HEK293 (cell line): ENCODE data around the gene YIPF2.

Source experiments
- CTCF ChIA-PET: fragments of 350-600 bp; formaldehyde crosslinking; extraction: SDS; loops from one replicate; lab custom pipeline; 2021; ENCODE audit warnings: antibody characterized with exemption; lab: Yijun Ruan, JAX
- POLR2A ChIA-PET: fragments of 300-600 bp; formaldehyde crosslinking; extraction: SDS; loops from one replicate; lab custom pipeline; 2020; ENCODE audit warnings: antibody characterized with exemption, inconsistent platforms; lab: Yijun Ruan, JAX
- H3K27ac ChIP-seq: fragments of 200-500 bp; sonication (Bioruptor generic); 2 replicates; pipeline ENCODE4 v1.5.1; 2014; ENCODE audit warnings: low read depth, low read length, control low read depth, inconsistent platforms; ENCODE audit errors: extremely low read depth
- H3K36me3 ChIP-seq, 2 experiments: fragments of 200-500 bp in 1 of 2; sonication (Bioruptor generic) in 1 of 2; 1 replicate in 1 of 2; 2 replicates in 1 of 2; pipeline ENCODE4 v1.5.1; 2014 to 2017; ENCODE audit warnings: inconsistent platforms in 2 of 2, low read length in 2 of 2; ENCODE audit not compliant: control insufficient read depth in 2 of 2, insufficient read depth in 1 of 2
- H3K4me1 ChIP-seq: fragments of 200-500 bp; sonication (Bioruptor generic); 2 replicates; pipeline ENCODE4 v1.5.1; 2014; ENCODE audit warnings: mild to moderate bottlenecking, low read length, inconsistent platforms; ENCODE audit not compliant: control insufficient read depth, insufficient read depth
- H3K4me3 ChIP-seq: 2 replicates; pipeline ENCODE4 v1.5.1; 2011; ENCODE audit warnings: low read depth, mild to moderate bottlenecking, control low read depth, low read length, moderate library complexity
- H3K9me3 ChIP-seq: fragments of 200-500 bp; sonication (Bioruptor generic); 2 replicates; pipeline ENCODE4 v1.5.1; 2014; ENCODE audit warnings: low read depth, low read length, inconsistent platforms; ENCODE audit not compliant: control insufficient read depth, insufficient read depth
- GLI2 ChIP-seq: fragments of 450-650 bp; formaldehyde crosslinking; IDR thresholded peaks from 2 replicates; pipeline ENCODE4; 2017; ENCODE audit warnings: missing biosample characterization, missing genetic modification characterization, low read depth, borderline replicate concordance
- OSR2 ChIP-seq: fragments of 450-650 bp; formaldehyde crosslinking; IDR thresholded peaks from 2 replicates; pipeline ENCODE4 v1.5.1; 2016; ENCODE audit warnings: missing biosample characterization, missing genetic modification characterization
- ZBTB21 ChIP-seq: fragments of 450-650 bp; formaldehyde crosslinking; IDR thresholded peaks from 2 replicates; pipeline ENCODE4 v1.5.1; 2017; ENCODE audit warnings: missing biosample characterization, missing genetic modification characterization
- ZNF266 ChIP-seq: fragments of 450-650 bp; formaldehyde crosslinking; IDR thresholded peaks from 2 replicates; pipeline ENCODE4 v1.5.1; 2016; ENCODE audit warnings: missing biosample characterization, missing genetic modification characterization, low read depth
- ZNF311 ChIP-seq: fragments of 450-650 bp; formaldehyde crosslinking; IDR thresholded peaks from 2 replicates; pipeline ENCODE4 v1.5.1; 2017; ENCODE audit warnings: missing biosample characterization, missing genetic modification characterization, borderline replicate concordance
- ZNF426 ChIP-seq: fragments of 450-650 bp; formaldehyde crosslinking; IDR thresholded peaks from 2 replicates; pipeline ENCODE4 v1.5.1; 2017; ENCODE audit warnings: missing biosample characterization, missing genetic modification characterization, mild to moderate bottlenecking, inconsistent platforms, moderate library complexity
- ZNF549 ChIP-seq: fragments of 450-650 bp; IDR thresholded peaks from 2 replicates; pipeline ENCODE4 v1.5.1; 2018; ENCODE audit warnings: missing biosample characterization, missing genetic modification characterization, mild to moderate bottlenecking, inconsistent platforms, moderate library complexity
- ZSCAN4 ChIP-seq: fragments of 450-650 bp; formaldehyde crosslinking; IDR thresholded peaks from 2 replicates; pipeline ENCODE4 v1.5.1; 2017; ENCODE audit warnings: missing biosample characterization, missing genetic modification characterization
- TF ChIP-seq, protein P1 (sequence below): fragments of 450-650 bp; formaldehyde crosslinking; IDR thresholded peaks from 2 replicates; pipeline ENCODE4 v1.5.1; 2017; ENCODE audit warnings: missing biosample characterization, missing genetic modification characterization
- TF ChIP-seq, protein P2 (sequence below): fragments of 450-650 bp; formaldehyde crosslinking; IDR thresholded peaks from 2 replicates; pipeline ENCODE4 v1.5.1; 2016; ENCODE audit warnings: missing biosample characterization, missing genetic modification characterization
- TF ChIP-seq, protein P3 (sequence below): fragments of 450-650 bp; formaldehyde crosslinking; IDR thresholded peaks from 2 replicates; pipeline ENCODE4 v1.5.1; 2017; ENCODE audit warnings: missing biosample characterization, missing genetic modification characterization
- TF ChIP-seq, protein P4 (sequence below): fragments of 450-650 bp; formaldehyde crosslinking; IDR thresholded peaks from 2 replicates; pipeline ENCODE4 v1.5.1; 2016; ENCODE audit warnings: missing biosample characterization, missing genetic modification characterization

YIPF2 gene

DNA sequence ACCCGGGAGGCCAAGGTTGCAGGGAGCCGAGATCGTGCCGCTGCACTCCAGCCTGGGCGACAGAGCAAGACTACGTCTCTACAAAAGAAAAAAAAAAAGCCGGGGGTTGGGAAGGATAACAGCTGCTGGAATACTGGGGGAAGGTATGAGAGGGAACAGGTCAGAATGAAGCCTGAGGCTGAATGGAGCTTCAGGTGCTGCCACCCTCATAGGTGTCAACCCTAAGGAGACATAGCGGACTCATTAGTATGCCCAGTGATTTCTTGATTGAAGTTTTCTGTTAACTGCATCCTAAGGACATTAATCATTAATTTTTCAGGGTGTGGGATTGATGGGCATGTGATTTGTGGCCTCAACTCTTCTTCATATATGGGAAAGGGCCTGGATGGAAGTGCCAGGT, 38.4 kb upstream of the YIPF2 start:
- POLR2A ChIA-PET: interaction anchor here (1.3 kb wide), 1 partner anchor 9 kb away, joined by 3 read pairs; no protein-coding TSS in a partner anchor
- Histone ChIP-seq H3K9me3 (no peaks in the 10 kb centered on the region), H3K27ac (no peak overlapping the region), H3K4me3 (no peak overlapping the region), H3K4me1 (peaks cover 7% of the 10 kb centered on the region)
- TF ChIP-seq OSR2 (tag by site-specific recombination) (no peak), ZNF311 (tag by site-specific recombination) (no peak), ZNF426 (tag by site-specific recombination) (no peak), ZSCAN4 (no peak), ZNF549 (tag by site-specific recombination) (no peak), GLI2 (tag by site-specific recombination) (no peak)
- TF ChIP-seq, protein P1, sequence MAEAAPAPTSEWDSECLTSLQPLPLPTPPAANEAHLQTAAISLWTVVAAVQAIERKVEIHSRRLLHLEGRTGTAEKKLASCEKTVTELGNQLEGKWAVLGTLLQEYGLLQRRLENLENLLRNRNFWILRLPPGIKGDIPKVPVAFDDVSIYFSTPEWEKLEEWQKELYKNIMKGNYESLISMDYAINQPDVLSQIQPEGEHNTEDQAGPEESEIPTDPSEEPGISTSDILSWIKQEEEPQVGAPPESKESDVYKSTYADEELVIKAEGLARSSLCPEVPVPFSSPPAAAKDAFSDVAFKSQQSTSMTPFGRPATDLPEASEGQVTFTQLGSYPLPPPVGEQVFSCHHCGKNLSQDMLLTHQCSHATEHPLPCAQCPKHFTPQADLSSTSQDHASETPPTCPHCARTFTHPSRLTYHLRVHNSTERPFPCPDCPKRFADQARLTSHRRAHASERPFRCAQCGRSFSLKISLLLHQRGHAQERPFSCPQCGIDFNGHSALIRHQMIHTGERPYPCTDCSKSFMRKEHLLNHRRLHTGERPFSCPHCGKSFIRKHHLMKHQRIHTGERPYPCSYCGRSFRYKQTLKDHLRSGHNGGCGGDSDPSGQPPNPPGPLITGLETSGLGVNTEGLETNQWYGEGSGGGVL: no peak
- TF ChIP-seq, protein P2, sequence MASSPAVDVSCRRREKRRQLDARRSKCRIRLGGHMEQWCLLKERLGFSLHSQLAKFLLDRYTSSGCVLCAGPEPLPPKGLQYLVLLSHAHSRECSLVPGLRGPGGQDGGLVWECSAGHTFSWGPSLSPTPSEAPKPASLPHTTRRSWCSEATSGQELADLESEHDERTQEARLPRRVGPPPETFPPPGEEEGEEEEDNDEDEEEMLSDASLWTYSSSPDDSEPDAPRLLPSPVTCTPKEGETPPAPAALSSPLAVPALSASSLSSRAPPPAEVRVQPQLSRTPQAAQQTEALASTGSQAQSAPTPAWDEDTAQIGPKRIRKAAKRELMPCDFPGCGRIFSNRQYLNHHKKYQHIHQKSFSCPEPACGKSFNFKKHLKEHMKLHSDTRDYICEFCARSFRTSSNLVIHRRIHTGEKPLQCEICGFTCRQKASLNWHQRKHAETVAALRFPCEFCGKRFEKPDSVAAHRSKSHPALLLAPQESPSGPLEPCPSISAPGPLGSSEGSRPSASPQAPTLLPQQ: no peak
- TF ChIP-seq, all 188 proteins: peak for 0
- CTCF ChIA-PET: interaction anchor here (0.7 to 3.1 kb wide), 3 partner anchors 25 to 108 kb away, joined by 3 to 9 read pairs (median 3); no protein-coding TSS in a partner anchor
- peaks cover 0 to 2% of the 10 kb centered on the region in 2 experiments; a peak in 2 of 3 replicates for H3K36me3 ChIP-seq

- Histone ChIP-seq H3K4me3 (no peak overlapping the region), H3K36me3 (peaks cover 0 to 2% of the 10 kb centered on the region in 2 experiments; a peak in 2 of 3 replicates), H3K4me1 (peaks cover 7% of the 10 kb centered on the region), H3K27ac (no peak overlapping the region), H3K9me3 (no peaks in the 10 kb centered on the region)
- ChIA-PET POLR2A (no interaction called here), CTCF (interaction anchor here (0.5 to 3.1 kb wide), 4 partner anchors 11 to 29 kb away, joined by 3 to 9 read pairs (median 4); no protein-coding TSS in a partner anchor)
- TF ChIP-seq, protein P3, sequence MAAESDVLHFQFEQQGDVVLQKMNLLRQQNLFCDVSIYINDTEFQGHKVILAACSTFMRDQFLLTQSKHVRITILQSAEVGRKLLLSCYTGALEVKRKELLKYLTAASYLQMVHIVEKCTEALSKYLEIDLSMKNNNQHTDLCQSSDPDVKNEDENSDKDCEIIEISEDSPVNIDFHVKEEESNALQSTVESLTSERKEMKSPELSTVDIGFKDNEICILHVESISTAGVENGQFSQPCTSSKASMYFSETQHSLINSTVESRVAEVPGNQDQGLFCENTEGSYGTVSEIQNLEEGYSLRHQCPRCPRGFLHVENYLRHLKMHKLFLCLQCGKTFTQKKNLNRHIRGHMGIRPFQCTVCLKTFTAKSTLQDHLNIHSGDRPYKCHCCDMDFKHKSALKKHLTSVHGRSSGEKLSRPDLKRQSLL (tag by site-specific recombination): peak; percentile 89
- no peak for TF ChIP-seq ZNF266 (tag by site-specific recombination)
These were observed 37.0 kb upstream of the YIPF2 start for GRCh38 chr19:10965398-10965797.

DNA sequence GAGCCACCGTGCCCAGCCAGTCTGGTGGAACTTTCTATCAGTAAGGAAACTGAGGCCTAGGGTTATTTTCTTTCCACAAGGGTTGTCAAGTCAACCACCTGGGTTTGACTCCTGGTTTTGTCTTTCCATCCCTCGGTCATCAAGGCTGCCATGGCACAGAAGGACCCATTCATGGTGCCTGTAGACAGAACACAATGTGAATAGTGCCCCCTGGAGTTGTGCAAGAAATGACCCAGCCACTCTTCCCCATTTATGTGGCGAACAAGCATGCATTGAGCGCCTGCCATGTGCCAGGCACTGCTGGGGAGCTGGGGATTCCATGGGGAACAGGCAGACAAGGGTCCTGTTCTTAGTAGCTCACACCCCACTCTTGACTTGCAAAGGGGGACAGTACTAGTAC, 36.5 kb upstream of the YIPF2 start:
- CTCF ChIA-PET: interaction anchor here (0.5 to 3.1 kb wide), 4 partner anchors 12 to 23 kb away, joined by 3 to 9 read pairs (median 4); no protein-coding TSS in a partner anchor
- peaks cover 0 to 2% of the 10 kb centered on the region in 2 experiments; a peak in 2 of 3 replicates for H3K36me3 ChIP-seq
- H3K4me3 ChIP-seq: no peak overlapping the region
- no peak overlapping the region for H3K27ac ChIP-seq
- POLR2A ChIA-PET: no interaction called here
- H3K4me1 ChIP-seq: peaks cover 7% of the 10 kb centered on the region
- H3K9me3 ChIP-seq: no peaks in the 10 kb centered on the region
- TF ChIP-seq, protein P4, sequence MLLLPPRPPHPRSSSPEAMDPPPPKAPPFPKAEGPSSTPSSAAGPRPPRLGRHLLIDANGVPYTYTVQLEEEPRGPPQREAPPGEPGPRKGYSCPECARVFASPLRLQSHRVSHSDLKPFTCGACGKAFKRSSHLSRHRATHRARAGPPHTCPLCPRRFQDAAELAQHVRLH (tag by site-specific recombination): peak; percentile 66; the same call in 1 of the 2 replicates
- TF ChIP-seq ZBTB21 (tag by site-specific recombination): no peak
